ENCODE data around the gene ATAD3A. TPM values are rescaled to one million over a fixed set of nuclear protein-coding genes. Genes with fewer than 3 reads are reported as not detected.
A peak's percentile ranks its signal among the peaks of the same experiment; 100 is the strongest.

The ATAD3A gene
- total and polyA plus RNA-seq, 9 of the 15 experiments (the other 6 are each of a cell fraction or from before 2014, with no cell fraction given), result 0.10 to 173 (median 36.7) TPM

DNA sequence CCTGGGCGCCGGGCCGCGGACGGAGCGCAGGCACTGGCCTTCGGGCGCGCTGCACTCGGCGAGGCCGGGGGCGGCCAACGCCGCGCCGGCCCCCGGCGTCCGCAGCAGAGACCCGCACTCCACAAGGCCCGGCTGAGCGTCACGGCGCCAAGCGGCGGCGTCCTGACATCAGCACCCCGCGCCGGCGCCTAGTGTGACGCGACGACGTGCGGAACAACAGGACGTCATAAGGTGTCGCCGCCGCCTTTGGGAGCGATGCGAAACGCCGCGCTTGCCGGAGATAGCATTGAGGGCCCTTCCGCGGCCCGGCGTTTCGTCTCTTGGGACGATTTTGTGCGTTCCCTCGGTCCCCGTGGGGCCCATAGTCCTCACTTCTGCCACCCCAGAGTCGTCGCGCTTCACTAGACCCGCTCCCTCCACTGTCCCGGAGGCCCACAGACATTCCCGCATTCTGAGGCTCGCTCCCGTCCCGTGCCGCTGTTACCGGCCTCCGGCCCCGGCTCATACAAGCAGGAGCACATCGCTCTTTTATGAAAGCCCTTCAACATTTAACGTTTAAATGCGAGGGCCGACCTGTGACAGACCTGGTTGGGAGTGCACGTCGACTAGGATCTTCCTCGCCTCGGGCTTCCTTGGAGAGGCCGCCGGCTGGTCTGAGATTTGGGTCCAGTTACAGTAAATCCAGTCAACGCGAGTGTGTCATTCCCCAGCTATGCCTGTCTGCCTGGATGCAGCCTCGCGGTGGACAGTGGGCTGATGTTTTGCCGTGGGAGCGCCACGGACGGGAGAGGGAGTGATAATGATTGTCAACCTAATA, 63.0 kb downstream of the ATAD3A start, which contains the start of gene SSU72 (continued):
- peak; percentile 86 for TF ChIP-seq NBN (IDR thresholded peaks at IDR 0.05; ENCODE audit: low read depth)
- TF ChIP-seq, protein P1, sequence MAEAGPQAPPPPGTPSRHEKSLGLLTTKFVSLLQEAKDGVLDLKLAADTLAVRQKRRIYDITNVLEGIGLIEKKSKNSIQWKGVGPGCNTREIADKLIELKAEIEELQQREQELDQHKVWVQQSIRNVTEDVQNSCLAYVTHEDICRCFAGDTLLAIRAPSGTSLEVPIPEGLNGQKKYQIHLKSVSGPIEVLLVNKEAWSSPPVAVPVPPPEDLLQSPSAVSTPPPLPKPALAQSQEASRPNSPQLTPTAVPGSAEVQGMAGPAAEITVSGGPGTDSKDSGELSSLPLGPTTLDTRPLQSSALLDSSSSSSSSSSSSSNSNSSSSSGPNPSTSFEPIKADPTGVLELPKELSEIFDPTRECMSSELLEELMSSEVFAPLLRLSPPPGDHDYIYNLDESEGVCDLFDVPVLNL (CRISPR knock-in tag; IDR thresholded peaks at IDR 0.05; ENCODE audit: low read depth), result peak; percentile 54; the same call in 1 of the 2 replicates
- peak; percentile 38 for TF ChIP-seq NFIC (IDR thresholded peaks at IDR 0.05)
- peak; percentile 83 to 100 for TF ChIP-seq TBL1XR1 (IDR thresholded peaks at IDR 0.05; ENCODE audit: low read length in 2 of 2)
- TF ChIP-seq MAZ (CRISPR knock-in tag; conservative IDR thresholded peaks at IDR 0.05 in 1 of 2, IDR thresholded peaks at IDR 0.05 in 1 of 2), result peak; percentile 18 to 51; a peak in 2 of 4 replicates
- TF ChIP-seq KLF1 (tag; IDR thresholded peaks at IDR 0.05), result peak; percentile 95
- TF ChIP-seq, protein P2, sequence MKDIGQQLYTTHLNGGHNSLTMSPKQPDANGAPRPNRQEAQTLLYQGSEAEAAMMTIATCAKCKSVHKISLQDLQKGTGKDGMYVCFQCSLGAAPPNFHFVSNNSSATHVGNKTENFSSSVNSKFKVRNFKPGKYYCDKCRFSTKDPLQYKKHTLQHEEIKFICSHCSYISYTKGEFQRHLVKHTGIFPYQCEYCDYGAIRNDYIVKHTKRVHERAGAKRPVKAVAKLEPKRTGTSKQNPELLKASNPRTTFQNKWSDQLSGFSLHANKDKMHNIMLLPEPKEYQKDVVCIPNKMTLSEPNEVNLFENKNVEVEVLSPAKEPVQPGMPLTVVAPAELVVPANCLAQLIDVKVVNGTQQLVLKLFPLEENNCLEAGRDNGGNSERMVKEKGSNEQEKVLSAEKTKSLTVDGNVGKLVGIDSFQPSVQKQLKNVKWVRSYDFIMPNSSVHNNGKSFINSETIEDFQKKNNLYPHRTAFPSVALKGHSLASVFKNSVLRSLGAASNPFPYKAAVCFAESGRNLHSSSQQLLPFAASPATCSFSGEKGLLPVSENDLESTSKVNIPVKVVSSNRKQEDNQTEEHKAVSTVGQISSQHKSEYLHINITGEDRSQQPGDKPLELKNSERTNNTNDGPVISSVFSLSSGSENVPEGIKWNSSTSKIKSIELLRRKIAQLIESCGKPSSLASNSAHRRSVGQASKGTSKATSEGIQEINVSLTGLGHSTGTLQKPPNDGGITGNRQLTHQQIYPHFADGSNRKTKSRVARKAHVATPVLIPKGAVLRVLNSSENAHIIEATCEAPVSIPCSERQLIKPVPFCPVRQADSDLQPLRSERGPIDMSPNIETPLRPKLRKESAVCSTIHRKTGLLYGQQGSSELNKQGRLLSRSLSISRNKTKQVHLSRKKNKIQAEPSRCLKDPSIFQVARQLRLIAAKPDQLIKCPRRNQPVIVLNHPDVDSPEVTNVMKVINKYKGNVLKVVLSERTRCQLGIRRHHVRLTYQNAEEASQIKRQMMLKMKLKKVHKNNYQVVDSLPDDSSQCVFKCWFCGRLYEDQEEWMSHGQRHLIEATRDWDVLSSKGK (CRISPR knock-in tag; IDR thresholded peaks at IDR 0.05), result no peak
- TF ChIP-seq GABPB1 (CRISPR knock-in tag; IDR thresholded peaks at IDR 0.05), result peak; percentile 83
- no peak for TF ChIP-seq RFX7 (CRISPR knock-in tag; IDR thresholded peaks at IDR 0.05)
- no peak; the same call in 1 of the 2 replicates for TF ChIP-seq HDAC8 (tag; IDR thresholded peaks at IDR 0.05)
- TF ChIP-seq FOXP1 (CRISPR knock-in tag; IDR thresholded peaks at IDR 0.05), result peak; percentile 89
- no peak for TF ChIP-seq ASH1L (IDR thresholded peaks at IDR 0.05; ENCODE audit: borderline replicate concordance, low read depth, partially characterized antibody)
- no peak for TF ChIP-seq TEAD2 (tag; IDR thresholded peaks at IDR 0.05)
- no peak for TF ChIP-seq U2AF1 (optimal IDR thresholded peaks at IDR 0.05; ENCODE audit: low read depth, low read length)
- no peak for TF ChIP-seq IRF2 (CRISPR knock-in tag; IDR thresholded peaks at IDR 0.05)
- TF ChIP-seq LEF1 (IDR thresholded peaks at IDR 0.05), result peak; percentile 31; the same call in 1 of the 2 replicates
- peak; percentile 97 for TF ChIP-seq KHSRP (IDR thresholded peaks at IDR 0.05)
- TF ChIP-seq RFX1 (IDR thresholded peaks at IDR 0.05), result no peak
- TF ChIP-seq ETV1 (tag; conservative IDR thresholded peaks at IDR 0.05; ENCODE audit: low read depth), result peak; percentile 9; the same call in 1 of the 2 replicates
- peak; percentile 75; the same call in 1 of the 2 replicates for TF ChIP-seq KAT7 (CRISPR knock-in tag; IDR thresholded peaks at IDR 0.05; ENCODE audit: borderline replicate concordance)
- TF ChIP-seq BRF1 (IDR thresholded peaks at IDR 0.05; ENCODE audit: borderline replicate concordance, extremely low read depth, insufficient read length), result no peak
- TF ChIP-seq, protein P3, sequence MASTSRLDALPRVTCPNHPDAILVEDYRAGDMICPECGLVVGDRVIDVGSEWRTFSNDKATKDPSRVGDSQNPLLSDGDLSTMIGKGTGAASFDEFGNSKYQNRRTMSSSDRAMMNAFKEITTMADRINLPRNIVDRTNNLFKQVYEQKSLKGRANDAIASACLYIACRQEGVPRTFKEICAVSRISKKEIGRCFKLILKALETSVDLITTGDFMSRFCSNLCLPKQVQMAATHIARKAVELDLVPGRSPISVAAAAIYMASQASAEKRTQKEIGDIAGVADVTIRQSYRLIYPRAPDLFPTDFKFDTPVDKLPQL (IDR thresholded peaks at IDR 0.05; ENCODE audit: extremely low read depth, insufficient read length), result no peak
- TF ChIP-seq ZFP30 (CRISPR knock-in tag; IDR thresholded peaks at IDR 0.05; ENCODE audit: borderline replicate concordance), result no peak
- peak; percentile 83 for TF ChIP-seq CBFB (CRISPR knock-in tag; IDR thresholded peaks at IDR 0.05)
- no peak for TF ChIP-seq ARID2 (IDR thresholded peaks at IDR 0.05)

Data from K562 (cell line).